GM19467 (cell line): ENCODE measurements around the gene NFIB.

Experiments used
- ATAC-seq: cut with Tn5 transposase; IDR thresholded peaks from one replicate; pipeline ENCODE4 v1.9.1; 2021; ENCODE audit warnings: mild to moderate bottlenecking, moderate library complexity; ENCODE audit not compliant: unreplicated experiment

NFIB gene

DNA sequence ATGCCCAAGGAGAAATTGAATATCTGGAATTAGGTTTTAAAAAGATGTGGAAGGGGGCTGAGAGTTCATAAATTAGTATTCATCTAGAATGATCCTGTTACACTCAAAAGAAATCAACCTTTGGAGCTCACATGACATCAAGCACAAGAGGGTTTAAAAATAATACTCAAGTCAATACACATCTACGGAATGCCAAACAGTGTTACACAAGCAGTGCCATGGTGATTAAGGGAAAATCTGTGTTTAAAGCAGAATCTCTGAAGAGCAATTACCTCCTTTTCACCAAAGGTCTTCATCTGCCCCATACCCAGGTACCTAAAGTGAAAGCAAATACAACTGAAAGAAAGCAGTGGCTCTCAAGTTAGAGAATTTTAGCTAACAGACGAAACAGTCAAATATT, 261.6 kb downstream of the NFIB start:
- no peak for ATAC-seq

DNA sequence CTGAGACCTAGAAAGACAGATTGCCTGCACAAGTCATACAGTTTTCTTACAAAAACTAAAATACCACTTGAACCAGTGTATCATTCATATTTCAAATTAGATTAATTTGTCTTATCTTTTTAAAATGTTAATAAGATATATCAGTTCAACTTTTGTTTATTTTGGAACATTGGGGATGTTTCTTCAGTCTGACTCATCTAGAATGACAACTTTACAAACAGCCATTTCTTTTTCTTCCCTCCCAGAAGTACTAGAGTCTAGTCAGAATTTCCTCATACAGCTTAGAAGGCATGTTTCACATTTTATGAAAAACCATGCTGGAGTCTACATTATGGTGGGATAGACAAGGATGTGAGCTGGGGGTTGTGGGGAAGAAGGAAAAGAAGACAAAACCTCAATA, 262.5 kb downstream of the NFIB start:
- ATAC-seq = no peak

DNA sequence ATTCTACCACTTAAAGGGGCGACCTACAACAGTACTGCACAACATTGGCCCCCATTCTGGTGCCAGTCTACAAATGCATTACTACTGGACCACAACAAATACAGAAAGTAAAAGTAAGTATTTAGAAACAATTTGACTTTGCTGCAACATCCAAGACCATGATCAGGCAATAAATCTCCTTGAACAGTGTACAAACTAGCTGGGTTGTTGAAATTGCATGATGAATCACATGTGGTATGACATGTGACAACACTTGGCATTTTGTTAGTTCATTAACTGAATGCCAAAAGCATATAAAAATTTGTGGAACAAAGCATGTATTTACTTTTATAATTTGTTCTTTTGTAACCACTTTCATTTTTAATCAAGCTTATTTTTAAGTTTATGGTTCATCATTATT, 270.5 kb downstream of the NFIB start:
- no peak for ATAC-seq

DNA sequence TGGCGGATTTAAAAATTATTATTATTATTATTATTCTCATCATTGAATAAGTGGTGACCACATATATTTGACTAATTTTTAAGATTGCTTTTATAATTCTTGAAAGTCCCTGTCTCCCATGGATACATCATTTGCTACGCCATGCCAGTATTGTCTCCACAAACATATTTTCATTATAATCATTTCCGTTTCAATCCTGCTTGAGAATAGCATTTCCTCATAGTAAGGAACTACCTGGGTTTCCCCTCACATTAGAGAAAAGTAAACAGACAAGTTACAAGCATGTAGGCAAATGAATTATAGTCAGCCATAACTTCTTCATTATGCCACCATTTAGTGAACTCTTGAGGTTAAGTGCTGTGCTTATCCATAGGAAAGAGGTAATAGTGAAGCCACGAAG, 276.6 kb downstream of the NFIB start:
- ATAC-seq = no peak

DNA sequence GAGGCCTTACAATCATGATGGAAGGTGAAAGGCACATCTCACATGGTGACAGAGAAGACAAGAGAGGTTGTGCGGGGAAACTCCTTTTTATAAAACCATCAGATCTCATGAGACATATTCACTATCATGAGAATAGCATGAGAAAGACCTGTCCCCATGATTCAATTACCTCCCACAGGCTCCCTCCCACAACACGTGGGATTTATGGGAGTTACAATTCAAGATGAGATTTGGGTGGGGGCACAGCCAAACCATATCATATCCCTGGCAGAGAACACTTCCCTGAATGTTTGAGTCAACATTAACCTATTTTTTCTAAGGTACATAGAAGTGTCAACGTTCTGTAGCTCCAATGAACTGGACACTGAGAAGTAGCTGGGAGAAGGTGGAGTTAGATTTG, 280.9 kb downstream of the NFIB start:
- no peak for ATAC-seq
